Vagina (tissue), 2 donors: ENCODE measurements around the gene IFNK. TPM values are rescaled to one million over a fixed set of nuclear protein-coding genes. Genes with fewer than 3 reads are reported as not detected.

ENCODE experiments used
- DNase-seq, 2 donors: peaks; one replicate each; pipeline ENCODE4 v3.0.0-alpha.2; 2017; ENCODE audit errors: extremely low spot score in 2 of 2
- H3K27ac ChIP-seq: fragments of 200-600 bp; sonication (generic); one replicate; pipeline ENCODE4 v1.5.1; 2019
- H3K27me3 ChIP-seq: fragments of 200-600 bp; sonication (generic); one replicate; pipeline ENCODE4 v1.5.1; 2019
- H3K36me3 ChIP-seq, 2 donors: fragments of 200-600 bp; sonication (generic); one replicate each; pipeline ENCODE4 v1.5.1; 2017 to 2019
- H3K4me1 ChIP-seq: fragments of 200-600 bp; sonication (generic); one replicate; pipeline ENCODE4 v1.5.1; 2019
- H3K4me3 ChIP-seq, 2 donors: fragments of 200-600 bp; sonication (generic); 1 replicate in 1 of 2; 2 replicates in 1 of 2; pipeline ENCODE4 v1.5.1; 2016 to 2019
- H3K9me3 ChIP-seq: fragments of 200-600 bp; sonication (generic); one replicate; pipeline ENCODE4 v1.5.1; 2019
- CTCF ChIP-seq, 3 experiments: fragments of 450-650 bp in 2 of 3; fragments of 200-600 bp in 1 of 3; sonication (generic) in 1 of 3; IDR thresholded peaks; one replicate each; pipeline ENCODE4 v1.5.1; 2017 to 2019; ENCODE audit warnings: antibody characterized with exemption in 3 of 3, mild to moderate bottlenecking in 2 of 3, moderate library complexity in 2 of 3
- POLR2A ChIP-seq, 2 donors: fragments of 450-650 bp; IDR thresholded peaks; one replicate each; pipeline ENCODE4 v1.6.1; 2017; ENCODE audit warnings: antibody characterized with exemption in 2 of 2, mild to moderate bottlenecking in 2 of 2, moderate library complexity in 2 of 2
- POLR2AphosphoS5 ChIP-seq, 2 donors: sonication (generic); formaldehyde crosslinking; IDR thresholded peaks; one replicate each; pipeline ENCODE4 v1.9.0; 2017; ENCODE audit warnings: antibody characterized with exemption in 2 of 2, mild to moderate bottlenecking in 2 of 2, low read depth in 1 of 2; ENCODE audit not compliant: insufficient read depth in 1 of 2
- intact Hi-C: fragments of 100-400 bp; cut with DNase I; formaldehyde crosslinking; loops from one replicate; pipeline ENCODE4 v1.15.1; 2023
- total RNA-seq: library from RNA; depleted of rRNA; stranded (reverse); fragments of >200 nt; gene quantifications from one replicate; pipeline ENCODE4 v1.2.3, GENCODE V29; 2016

Gene IFNK
- total RNA-seq, 1 donor from 2014 or later, result not detected

GRCh38 chr9:27482709-27483108, 41.4 kb upstream of the IFNK start:
- no peaks in the 10 kb centered on the region for H3K27me3 ChIP-seq
- H3K4me3 ChIP-seq, result no peak overlapping the region
- intact Hi-C loops, result no loop called here
- no peaks in the 10 kb centered on the region for H3K9me3 ChIP-seq
- H3K36me3 ChIP-seq, result no peaks in the 10 kb centered on the region
- no peak overlapping the region for H3K27ac ChIP-seq
- H3K4me1 ChIP-seq, result no peaks in the 10 kb centered on the region
- TF ChIP-seq POLR2A (IDR thresholded peaks at IDR 0.05) (no peak), CTCF (IDR thresholded peaks at IDR 0.05) (no peak), POLR2AphosphoS5 (IDR thresholded peaks at IDR 0.05; ENCODE audit: insufficient read depth in 1 of 2, low read depth in 1 of 2) (no peak)
- no peak for DNase-seq

- no peaks in the 10 kb centered on the region for H3K27me3 ChIP-seq
- TF ChIP-seq CTCF (IDR thresholded peaks at IDR 0.05) (no peak), POLR2AphosphoS5 (IDR thresholded peaks at IDR 0.05; ENCODE audit: insufficient read depth in 1 of 2, low read depth in 1 of 2) (no peak), POLR2A (IDR thresholded peaks at IDR 0.05) (no peak)
- no peaks in the 10 kb centered on the region for H3K4me1 ChIP-seq
- intact Hi-C loops, result no loop called here
- H3K36me3 ChIP-seq, result no peaks in the 10 kb centered on the region
- DNase-seq, result no peak
- no peak overlapping the region for H3K4me3 ChIP-seq
- H3K27ac ChIP-seq, result no peak overlapping the region
- no peaks in the 10 kb centered on the region for H3K9me3 ChIP-seq
Measured at GRCh38 chr9:27483576-27483975, 40.5 kb upstream of the IFNK start.

GRCh38 chr9:27485158-27485557, 38.9 kb upstream of the IFNK start:
- Histone ChIP-seq H3K9me3 (no peaks in the 10 kb centered on the region), H3K36me3 (no peaks in the 10 kb centered on the region), H3K27me3 (no peaks in the 10 kb centered on the region), H3K27ac (no peak overlapping the region), H3K4me1 (no peaks in the 10 kb centered on the region), H3K4me3 (no peak overlapping the region)
- TF ChIP-seq POLR2AphosphoS5 (IDR thresholded peaks at IDR 0.05; ENCODE audit: insufficient read depth in 1 of 2, low read depth in 1 of 2) (no peak), POLR2A (IDR thresholded peaks at IDR 0.05) (no peak), CTCF (IDR thresholded peaks at IDR 0.05) (no peak)
- intact Hi-C loops, result no loop called here
- DNase-seq, result no peak

GRCh38 chr9:27487128-27487640, 36.9 kb upstream of the IFNK start:
- no peak for DNase-seq
- Histone ChIP-seq H3K4me3 (no peak overlapping the region), H3K9me3 (no peaks in the 10 kb centered on the region), H3K36me3 (no peaks in the 10 kb centered on the region), H3K27ac (no peak overlapping the region), H3K4me1 (no peaks in the 10 kb centered on the region), H3K27me3 (no peaks in the 10 kb centered on the region)
- intact Hi-C loops, result no loop called here
- TF ChIP-seq CTCF (IDR thresholded peaks at IDR 0.05) (no peak), POLR2AphosphoS5 (IDR thresholded peaks at IDR 0.05; ENCODE audit: insufficient read depth in 1 of 2, low read depth in 1 of 2) (no peak), POLR2A (IDR thresholded peaks at IDR 0.05) (no peak)

- no peak for DNase-seq
- no peak for TF ChIP-seq CTCF (IDR thresholded peaks at IDR 0.05)
- TF ChIP-seq POLR2AphosphoS5 (IDR thresholded peaks at IDR 0.05; ENCODE audit: insufficient read depth in 1 of 2, low read depth in 1 of 2), result no peak
- TF ChIP-seq POLR2A (IDR thresholded peaks at IDR 0.05), result no peak
- no peaks in the 10 kb centered on the region for H3K36me3 ChIP-seq
- H3K4me1 ChIP-seq, result no peaks in the 10 kb centered on the region
- H3K27ac ChIP-seq, result no peak overlapping the region
- H3K9me3 ChIP-seq, result no peaks in the 10 kb centered on the region
- intact Hi-C loops, result no loop called here
- no peaks in the 10 kb centered on the region for H3K27me3 ChIP-seq
- H3K4me3 ChIP-seq, result no peak overlapping the region
Measured at GRCh38 chr9:27487927-27488326, 36.2 kb upstream of the IFNK start.
